Measurements from ENCODE around the gene ZFPL1. TPM values are rescaled to one million over a fixed set of nuclear protein-coding genes. Genes with fewer than 3 reads are reported as not detected.

Gene ZFPL1
- total RNA-seq, 1 donor from 2014 or later = 37.9 TPM

DNA sequence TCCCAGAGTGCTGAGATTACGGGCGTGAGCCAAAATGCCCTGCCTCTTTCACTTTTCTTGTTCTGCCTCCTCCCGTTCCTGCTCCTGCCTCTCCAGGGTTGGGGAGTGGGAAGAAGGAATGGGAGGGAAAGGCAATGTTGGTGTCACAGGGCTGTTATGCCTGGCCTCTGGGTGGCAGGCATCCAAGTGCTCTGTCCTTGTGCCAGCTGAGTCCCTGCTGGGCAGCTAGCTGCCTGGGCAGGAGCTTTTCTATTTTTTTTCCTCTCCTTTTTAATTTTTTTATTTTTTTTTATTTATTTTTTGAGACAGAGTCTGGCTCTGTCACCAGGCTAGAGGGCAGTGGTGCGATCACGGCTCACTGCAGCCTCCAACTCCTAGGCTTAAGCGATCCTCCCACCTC lies 47.1 kb upstream of the ZFPL1 start:
- Histone ChIP-seq H3K9me3 (ENCODE audit: insufficient read depth, low read depth, low read length) (no peaks in the 10 kb centered on the region), H4K20me1 (ENCODE audit: insufficient read depth, low read length) (no peaks in the 10 kb centered on the region), H3K4me1 (ENCODE audit: insufficient read depth, low read length) (peaks cover 3% of the 10 kb centered on the region), H3K27me3 (ENCODE audit: insufficient read depth, low read length) (no peaks in the 10 kb centered on the region), H3K36me3 (ENCODE audit: insufficient read depth, low read length) (peaks cover 7% of the 10 kb centered on the region), H3K9ac (ENCODE audit: low read length) (no peak overlapping the region), H3K27ac (ENCODE audit: low read depth, low read length) (no peak overlapping the region), H3K4me2 (ENCODE audit: low read length) (no peak overlapping the region), H3K79me2 (ENCODE audit: insufficient read depth, low read length) (peaks cover 3% of the 10 kb centered on the region), H2AFZ (ENCODE audit: low read depth, low read length) (no peak overlapping the region), H3K4me3 (ENCODE audit: insufficient read depth, low read depth, low read length) (no peak overlapping the region)
- Mint-ChIP-seq H3K27me3 (ENCODE audit: low read depth, unreplicated experiment) (no peaks in the 10 kb centered on the region), H3K4me1 (ENCODE audit: low read depth, unreplicated experiment) (peaks cover 2% of the 10 kb centered on the region), H3K36me3 (ENCODE audit: low read depth, unreplicated experiment) (peaks cover 7% of the 10 kb centered on the region), H3K4me3 (ENCODE audit: unreplicated experiment) (no peak overlapping the region), H3K9me3 (ENCODE audit: unreplicated experiment) (no peaks in the 10 kb centered on the region), H3K27ac (ENCODE audit: unreplicated experiment) (no peak overlapping the region)
- FAIRE-seq (no peak), DNase-seq (ENCODE audit: low read depth) (no peak)
- TF ChIP-seq EZH2 (IDR thresholded peaks at IDR 0.05; ENCODE audit: insufficient read depth, low read length) = no peak
- TF ChIP-seq, protein P1, sequence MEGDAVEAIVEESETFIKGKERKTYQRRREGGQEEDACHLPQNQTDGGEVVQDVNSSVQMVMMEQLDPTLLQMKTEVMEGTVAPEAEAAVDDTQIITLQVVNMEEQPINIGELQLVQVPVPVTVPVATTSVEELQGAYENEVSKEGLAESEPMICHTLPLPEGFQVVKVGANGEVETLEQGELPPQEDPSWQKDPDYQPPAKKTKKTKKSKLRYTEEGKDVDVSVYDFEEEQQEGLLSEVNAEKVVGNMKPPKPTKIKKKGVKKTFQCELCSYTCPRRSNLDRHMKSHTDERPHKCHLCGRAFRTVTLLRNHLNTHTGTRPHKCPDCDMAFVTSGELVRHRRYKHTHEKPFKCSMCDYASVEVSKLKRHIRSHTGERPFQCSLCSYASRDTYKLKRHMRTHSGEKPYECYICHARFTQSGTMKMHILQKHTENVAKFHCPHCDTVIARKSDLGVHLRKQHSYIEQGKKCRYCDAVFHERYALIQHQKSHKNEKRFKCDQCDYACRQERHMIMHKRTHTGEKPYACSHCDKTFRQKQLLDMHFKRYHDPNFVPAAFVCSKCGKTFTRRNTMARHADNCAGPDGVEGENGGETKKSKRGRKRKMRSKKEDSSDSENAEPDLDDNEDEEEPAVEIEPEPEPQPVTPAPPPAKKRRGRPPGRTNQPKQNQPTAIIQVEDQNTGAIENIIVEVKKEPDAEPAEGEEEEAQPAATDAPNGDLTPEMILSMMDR (IDR thresholded peaks at IDR 0.05; ENCODE audit: insufficient read depth, low read depth, low read length) = no peak

DNA sequence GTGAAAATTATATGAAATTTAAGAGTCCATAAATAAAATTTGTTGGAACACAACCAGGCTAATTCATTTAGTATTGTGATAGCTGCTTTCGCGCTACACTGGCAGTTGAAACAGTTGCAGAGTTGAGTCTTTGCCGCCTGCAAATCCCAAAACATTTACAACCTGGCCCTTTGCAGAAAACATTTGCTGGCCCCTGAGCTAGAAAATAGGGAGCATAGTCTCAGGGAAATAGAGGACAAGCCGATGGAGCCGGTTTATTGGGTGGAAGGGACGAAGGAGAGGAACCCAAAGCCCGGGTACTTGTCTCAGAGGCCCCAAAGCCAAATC lies 43.5 kb upstream of the ZFPL1 start:
- Histone ChIP-seq H3K4me2 (ENCODE audit: low read length) (peak overlapping the region; percentile 95), H3K27me3 (ENCODE audit: insufficient read depth, low read length) (no peaks in the 10 kb centered on the region), H3K9ac (ENCODE audit: low read length) (peak overlapping the region; percentile 82), H3K79me2 (ENCODE audit: insufficient read depth, low read length) (peaks cover 12% of the 10 kb centered on the region), H3K9me3 (ENCODE audit: insufficient read depth, low read depth, low read length) (no peaks in the 10 kb centered on the region), H3K36me3 (ENCODE audit: insufficient read depth, low read length) (peaks cover 4% of the 10 kb centered on the region), H4K20me1 (ENCODE audit: insufficient read depth, low read length) (peaks cover 16% of the 10 kb centered on the region), H3K4me3 (ENCODE audit: insufficient read depth, low read depth, low read length) (peak overlapping the region; percentile 75), H3K4me1 (ENCODE audit: insufficient read depth, low read length) (peaks cover 3% of the 10 kb centered on the region), H3K27ac (ENCODE audit: low read depth, low read length) (peak overlapping the region; percentile 78), H2AFZ (ENCODE audit: low read depth, low read length) (peak overlapping the region; percentile 92)
- Mint-ChIP-seq H3K27me3 (ENCODE audit: low read depth, unreplicated experiment) (no peaks in the 10 kb centered on the region), H3K36me3 (ENCODE audit: low read depth, unreplicated experiment) (peaks cover 3% of the 10 kb centered on the region), H3K4me1 (ENCODE audit: low read depth, unreplicated experiment) (peaks cover 4% of the 10 kb centered on the region), H3K4me3 (ENCODE audit: unreplicated experiment) (peak overlapping the region; percentile 90), H3K9me3 (ENCODE audit: unreplicated experiment) (no peaks in the 10 kb centered on the region), H3K27ac (ENCODE audit: unreplicated experiment) (no peak overlapping the region)
- DNase-seq (ENCODE audit: low read depth) = no peak
- no peak for FAIRE-seq
- no peak for TF ChIP-seq EZH2 (IDR thresholded peaks at IDR 0.05; ENCODE audit: insufficient read depth, low read length)
- TF ChIP-seq, protein P1 (IDR thresholded peaks at IDR 0.05; ENCODE audit: insufficient read depth, low read depth, low read length) = no peak

DNA sequence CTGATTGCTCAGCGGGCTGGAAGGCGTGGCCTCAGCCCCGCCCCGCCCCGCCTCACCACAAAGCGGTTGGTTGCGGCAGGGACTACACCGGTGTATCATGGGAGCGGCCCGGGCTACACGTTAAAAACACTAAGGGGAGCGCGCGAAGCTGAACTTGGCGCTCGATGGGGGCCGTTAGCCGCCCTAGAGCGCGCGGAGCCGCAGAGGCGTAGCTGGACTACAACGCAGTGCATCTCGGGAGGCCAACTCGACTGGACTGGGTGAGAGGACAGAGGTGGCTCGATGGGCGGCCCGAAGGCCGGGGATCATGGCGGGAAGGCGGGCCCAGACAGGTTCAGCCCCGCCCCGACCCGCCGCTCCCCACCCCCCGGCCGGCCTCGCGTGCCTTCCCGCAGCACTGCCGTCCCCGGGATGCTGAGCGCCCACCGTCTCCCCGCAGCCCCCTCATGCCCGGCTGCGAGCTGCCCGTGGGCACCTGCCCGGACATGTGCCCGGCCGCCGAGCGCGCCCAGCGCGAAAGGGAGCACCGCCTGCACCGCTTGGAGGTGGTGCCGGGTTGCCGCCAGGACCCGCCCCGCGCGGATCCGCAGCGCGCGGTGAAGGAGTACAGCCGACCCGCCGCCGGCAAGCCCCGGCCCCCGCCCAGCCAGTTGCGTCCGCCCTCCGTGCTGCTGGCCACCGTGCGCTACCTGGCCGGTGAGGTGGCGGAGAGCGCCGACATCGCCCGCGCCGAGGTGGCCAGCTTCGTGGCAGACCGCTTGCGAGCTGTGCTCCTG lies 43.0 kb upstream of the ZFPL1 start, which contains the start of gene SAC3D1:
SAC3D1 (plus strand) TSS at position 364 of the 776 bp plus-strand sequence; CDS start at position 447, 83 bp downstream.
- FAIRE-seq (no peak), DNase-seq (ENCODE audit: low read depth) (peak; percentile 89)
- Histone ChIP-seq H3K4me1 (ENCODE audit: insufficient read depth, low read length) (peaks cover 3% of the 10 kb centered on the region), H3K4me2 (ENCODE audit: low read length) (peak within 1 kb of the TSS; percentile 95), H2AFZ (ENCODE audit: low read depth, low read length) (peak within 1 kb of the TSS; percentile 92), H3K27ac (ENCODE audit: low read depth, low read length) (peak within 1 kb of the TSS; percentile 78), H3K9me3 (ENCODE audit: insufficient read depth, low read depth, low read length) (no peaks in the 10 kb centered on the region), H3K9ac (ENCODE audit: low read length) (peak within 1 kb of the TSS; percentile 82), H4K20me1 (ENCODE audit: insufficient read depth, low read length) (peaks cover 16% of the 10 kb centered on the region), H3K27me3 (ENCODE audit: insufficient read depth, low read length) (no peaks in the 10 kb centered on the region), H3K36me3 (ENCODE audit: insufficient read depth, low read length) (peaks cover 4% of the 10 kb centered on the region), H3K4me3 (ENCODE audit: insufficient read depth, low read depth, low read length) (peak within 1 kb of the TSS; percentile 75), H3K79me2 (ENCODE audit: insufficient read depth, low read length) (peaks cover 12% of the 10 kb centered on the region)
- H3K4me3 Mint-ChIP-seq (ENCODE audit: unreplicated experiment) = peak within 1 kb of the TSS; percentile 93
- peaks cover 4% of the 10 kb centered on the region for H3K4me1 Mint-ChIP-seq (ENCODE audit: low read depth, unreplicated experiment)
- peak within 1 kb of the TSS; percentile 62 for H3K27ac Mint-ChIP-seq (ENCODE audit: unreplicated experiment)
- no peak for TF ChIP-seq EZH2 (IDR thresholded peaks at IDR 0.05; ENCODE audit: insufficient read depth, low read length)
- TF ChIP-seq, protein P1 (IDR thresholded peaks at IDR 0.05; ENCODE audit: insufficient read depth, low read depth, low read length) = no peak
- H3K9me3 Mint-ChIP-seq (ENCODE audit: unreplicated experiment) = no peaks in the 10 kb centered on the region
- H3K27me3 Mint-ChIP-seq (ENCODE audit: low read depth, unreplicated experiment) = no peaks in the 10 kb centered on the region
- H3K36me3 Mint-ChIP-seq (ENCODE audit: low read depth, unreplicated experiment) = peaks cover 3% of the 10 kb centered on the region

Data from astrocyte (in vitro differentiated cells and primary cell).